RWPE1 (cell line): ENCODE results near the gene ZNF800.
"Not testable (repeated sequence)": the region's sequence is repeated elsewhere in the genome, so short reads cannot be mapped to it uniquely, and the experiment has no call there.

ENCODE experiments used
- CTCF ChIA-PET: fragments of 350-600 bp; sonication (Branson Sonifier 250); formaldehyde crosslinking; extraction: SDS; loops from one replicate; lab custom pipeline; 2021; lab: Yijun Ruan, JAX
- POLR2A ChIA-PET: fragments of 400-600 bp; formaldehyde crosslinking; extraction: SDS; loops from one replicate; lab custom pipeline; 2020; ENCODE audit warnings: antibody characterized with exemption; ENCODE audit not compliant: low non-redundant PET; lab: Yijun Ruan, JAX
- DNase-seq: peaks from one replicate; pipeline ENCODE4 v3.0.0; 2012; ENCODE audit warnings: low spot score
- H3K27ac ChIP-seq: fragments of 450-650 bp; 2 replicates; pipeline ENCODE4 v1.5.1; 2017
- TF ChIP-seq, protein P1 (sequence below): fragments of 450-650 bp; conservative IDR thresholded peaks from 2 replicates; pipeline ENCODE4 v1.5.1; 2017; ENCODE audit warnings: low read depth, mild to moderate bottlenecking

Gene ZNF800

DNA sequence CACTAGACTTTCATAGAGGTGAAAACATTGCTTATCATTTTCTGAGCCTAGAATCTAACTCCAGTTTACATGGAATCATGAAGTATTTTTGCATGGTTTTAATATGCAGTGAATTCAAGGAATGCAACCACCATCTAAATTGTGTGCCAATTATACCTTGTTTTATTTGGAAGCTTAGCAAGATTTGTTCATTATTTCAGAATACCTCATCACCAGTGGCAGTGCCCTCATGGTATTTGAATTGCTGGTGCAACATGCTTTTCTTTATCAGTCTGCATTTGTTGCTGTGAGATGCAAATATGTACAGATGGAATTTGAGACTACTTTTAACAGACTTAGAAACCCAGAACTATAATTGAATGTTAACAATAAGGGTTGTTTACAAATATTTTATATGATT lies 18.7 kb upstream of the ZNF800 start:
- ChIA-PET POLR2A (no interaction called here), CTCF (no interaction called here)
- TF ChIP-seq, protein P1, sequence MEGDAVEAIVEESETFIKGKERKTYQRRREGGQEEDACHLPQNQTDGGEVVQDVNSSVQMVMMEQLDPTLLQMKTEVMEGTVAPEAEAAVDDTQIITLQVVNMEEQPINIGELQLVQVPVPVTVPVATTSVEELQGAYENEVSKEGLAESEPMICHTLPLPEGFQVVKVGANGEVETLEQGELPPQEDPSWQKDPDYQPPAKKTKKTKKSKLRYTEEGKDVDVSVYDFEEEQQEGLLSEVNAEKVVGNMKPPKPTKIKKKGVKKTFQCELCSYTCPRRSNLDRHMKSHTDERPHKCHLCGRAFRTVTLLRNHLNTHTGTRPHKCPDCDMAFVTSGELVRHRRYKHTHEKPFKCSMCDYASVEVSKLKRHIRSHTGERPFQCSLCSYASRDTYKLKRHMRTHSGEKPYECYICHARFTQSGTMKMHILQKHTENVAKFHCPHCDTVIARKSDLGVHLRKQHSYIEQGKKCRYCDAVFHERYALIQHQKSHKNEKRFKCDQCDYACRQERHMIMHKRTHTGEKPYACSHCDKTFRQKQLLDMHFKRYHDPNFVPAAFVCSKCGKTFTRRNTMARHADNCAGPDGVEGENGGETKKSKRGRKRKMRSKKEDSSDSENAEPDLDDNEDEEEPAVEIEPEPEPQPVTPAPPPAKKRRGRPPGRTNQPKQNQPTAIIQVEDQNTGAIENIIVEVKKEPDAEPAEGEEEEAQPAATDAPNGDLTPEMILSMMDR: no peak
- no peak overlapping the region for H3K27ac ChIP-seq
- DNase-seq: no peak

DNA sequence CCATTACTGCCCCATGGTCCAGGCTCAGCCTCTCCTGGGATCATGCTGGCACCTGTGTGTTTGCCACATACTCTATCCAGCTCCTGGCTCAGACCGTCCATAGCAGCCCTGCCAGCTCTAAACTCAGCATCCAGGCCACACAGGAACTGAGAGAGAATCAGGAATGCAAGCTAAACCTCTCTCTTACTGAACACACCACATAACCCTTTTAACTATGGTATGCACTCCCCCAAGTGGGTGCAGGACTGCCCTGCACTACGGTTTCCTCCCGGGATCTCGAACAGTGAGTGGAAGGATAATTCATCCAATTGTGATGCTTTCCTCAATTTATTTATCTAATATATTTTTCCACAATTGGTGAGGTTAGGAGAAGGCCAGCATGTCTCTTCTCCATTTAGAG lies 17.1 kb upstream of the ZNF800 start:
- TF ChIP-seq, protein P1: no peak
- no peak for DNase-seq
- CTCF ChIA-PET: no interaction called here
- H3K27ac ChIP-seq: no peak overlapping the region
- POLR2A ChIA-PET: no interaction called here

DNA sequence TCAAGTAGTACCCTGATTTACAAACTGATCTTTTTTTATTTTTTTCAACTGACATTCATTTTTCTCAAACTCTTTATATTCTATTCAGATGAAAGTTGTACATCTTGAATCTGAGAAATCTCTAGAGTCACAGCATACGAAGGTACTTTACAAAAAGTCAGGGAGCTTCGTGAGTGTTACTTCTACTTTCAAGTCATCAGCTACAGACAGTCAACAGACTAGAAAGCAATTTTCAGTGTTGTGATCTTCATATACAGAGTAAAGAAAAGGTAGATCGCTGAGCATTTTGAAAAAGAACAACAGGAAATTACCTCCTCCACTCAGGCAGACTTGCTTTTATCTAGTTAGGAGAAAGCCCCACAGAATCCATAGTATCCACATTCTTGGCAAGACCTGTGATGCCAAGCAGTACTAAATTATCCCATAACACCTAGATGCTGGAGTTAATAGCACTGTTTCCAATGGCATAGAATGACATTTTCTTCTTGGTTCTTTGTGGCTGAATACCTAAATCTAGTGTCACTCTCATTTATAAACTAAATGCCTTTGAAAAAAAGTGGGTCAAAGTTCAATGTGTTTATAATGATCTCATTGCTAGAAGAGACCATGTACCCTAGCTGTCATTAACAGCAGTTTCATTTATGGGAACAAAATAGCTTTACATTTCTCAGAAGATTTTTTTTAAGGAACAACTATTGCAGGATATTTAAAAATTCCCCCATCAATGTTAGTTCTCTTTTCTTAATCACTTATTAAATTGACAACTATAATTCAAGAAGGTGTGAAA lies 12.0 kb upstream of the ZNF800 start:
- CTCF ChIA-PET: no interaction called here

DNA sequence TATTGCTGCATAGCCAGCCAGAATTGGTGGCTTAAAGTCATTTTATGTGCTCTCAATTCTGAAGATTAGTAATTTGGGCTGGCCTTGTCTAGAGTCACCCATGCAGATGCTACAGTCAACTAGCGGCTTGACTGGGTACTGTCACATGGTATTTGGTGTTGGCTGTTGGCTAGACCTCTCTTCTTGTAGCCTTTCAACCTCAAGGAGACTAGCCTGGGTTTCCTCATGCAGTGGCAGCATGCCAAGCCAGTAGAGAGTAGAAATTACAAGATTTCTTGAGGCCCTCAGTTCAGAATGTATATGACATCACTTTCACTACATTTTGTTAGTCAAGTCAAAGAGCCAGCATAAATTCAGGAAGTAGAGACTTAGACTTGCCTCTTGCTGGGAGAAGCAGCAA lies 3.7 kb upstream of the ZNF800 start:
- TF ChIP-seq, protein P1: no peak
- no peak for DNase-seq
- H3K27ac ChIP-seq: no peak overlapping the region
- ChIA-PET POLR2A (no interaction called here), CTCF (no interaction called here)

More for the DNA sequence above, 12.0 kb upstream of the ZNF800 start:
- H3K27ac ChIP-seq: no peak overlapping the region
- POLR2A ChIA-PET: no interaction called here
- TF ChIP-seq, protein P1: no peak
- no peak for DNase-seq

DNA sequence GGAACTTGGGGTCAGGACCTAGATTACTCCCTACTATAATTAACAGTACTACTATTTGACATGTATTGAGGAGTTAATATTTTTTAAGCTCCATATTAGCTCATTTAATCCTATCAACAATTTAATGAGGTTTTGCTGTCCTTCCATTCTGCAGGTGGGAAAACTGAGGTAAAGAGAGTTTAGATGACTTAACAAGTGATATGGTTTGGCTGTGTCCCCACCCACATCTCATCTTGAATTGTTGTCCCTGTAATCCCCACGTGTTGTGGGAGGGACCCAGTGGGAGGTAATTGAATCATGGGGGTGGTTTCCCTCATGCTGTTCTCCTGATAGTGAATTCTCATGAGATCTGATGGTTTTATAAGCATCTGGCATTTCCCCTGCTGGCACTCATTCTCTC lies 2.6 kb upstream of the ZNF800 start:
- CTCF ChIA-PET: interaction anchor here (0.6 kb wide), 1 partner anchor 51 kb away, joined by 3 read pairs; no protein-coding TSS in a partner anchor
- H3K27ac ChIP-seq, POLR2A ChIA-PET, DNase-seq: not testable (repeated sequence)

DNA sequence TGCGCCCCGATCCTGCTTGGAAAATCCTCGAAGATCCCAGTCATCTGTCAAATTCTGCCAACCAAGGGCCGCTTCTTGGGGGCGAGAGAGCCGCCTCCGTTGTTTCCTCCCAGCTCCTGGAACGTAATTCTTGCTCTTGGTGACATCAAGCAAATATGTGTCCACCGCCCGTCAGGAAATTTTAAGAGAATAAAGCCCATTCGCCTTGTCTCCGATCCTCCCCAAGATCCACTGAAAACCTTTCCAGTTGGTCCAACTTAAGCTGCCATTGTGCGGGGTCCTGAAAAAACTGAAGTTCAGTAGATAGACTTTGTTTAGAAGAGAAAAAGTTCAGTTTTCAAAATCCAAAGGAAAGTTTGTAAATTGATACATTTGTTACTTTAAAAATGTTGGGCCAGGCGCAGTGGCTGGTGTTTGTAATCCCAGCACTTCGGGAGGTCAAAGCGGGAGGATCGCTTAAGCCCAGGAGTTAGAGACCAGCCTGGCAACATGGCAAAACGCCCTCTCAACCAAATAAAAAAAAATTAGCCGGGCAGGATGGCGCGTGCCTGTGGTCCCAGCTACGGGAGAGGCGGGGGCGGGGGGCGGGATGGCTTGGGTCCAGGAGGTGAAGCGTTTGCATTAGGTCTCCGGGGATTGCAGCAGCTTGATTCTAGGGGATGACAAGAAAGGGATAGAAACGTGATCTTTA lies 1.0 kb upstream of the ZNF800 start:
- peak overlapping the region; percentile 86 for H3K27ac ChIP-seq
- TF ChIP-seq, protein P1: no peak
- DNase-seq: no peak
- CTCF ChIA-PET: interaction anchor here (0.6 to 0.7 kb wide), 2 partner anchors 126 to 142 kb away, joined by 3 to 5 read pairs; no protein-coding TSS in a partner anchor
- POLR2A ChIA-PET: interaction anchor here (0.5 kb wide), 1 partner anchor 674 kb away, joined by 5 read pairs; no protein-coding TSS in a partner anchor

DNA sequence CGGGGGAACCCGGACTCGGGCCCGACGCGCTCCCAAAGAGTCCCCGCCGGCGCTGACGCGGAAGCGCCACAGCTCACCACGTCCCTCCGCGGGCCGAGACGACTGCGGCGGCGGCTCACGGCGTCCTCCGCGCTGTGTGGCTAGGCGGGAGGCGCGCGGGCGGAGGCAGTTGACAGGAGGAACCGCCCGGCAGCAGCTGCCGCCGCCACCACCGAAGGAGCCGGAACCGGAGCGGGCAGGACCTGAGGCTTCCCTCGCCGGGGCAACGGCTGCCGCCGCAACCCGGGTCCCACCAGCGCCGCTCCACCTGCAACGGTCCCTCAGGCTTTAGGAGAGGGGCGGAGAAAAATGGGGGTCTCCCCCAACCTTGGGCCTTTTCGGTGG lies 334 bp downstream of the ZNF800 start:
- peak; percentile 20 for DNase-seq
- TF ChIP-seq, protein P1: no peak
- peak overlapping the region; percentile 86 for H3K27ac ChIP-seq
- POLR2A ChIA-PET: no interaction called here
- CTCF ChIA-PET: interaction anchor here (0.7 kb wide), 1 partner anchor 996 kb away, joined by 3 read pairs; no protein-coding TSS in a partner anchor
